22Rv1 (cell line): ENCODE results near the gene ZNF385B.

ENCODE experiments used
- H3K27ac ChIP-seq: fragments of 450-650 bp; 2 replicates; pipeline ENCODE4 v1.5.1; 2017
- ZFX ChIP-seq: fragments of 450-650 bp; IDR thresholded peaks from 2 replicates; pipeline ENCODE4 v1.6.1; 2017; ENCODE audit warnings: antibody characterized with exemption, borderline replicate concordance
- TF ChIP-seq, protein P1 (sequence below): fragments of 450-650 bp; IDR thresholded peaks from 2 replicates; pipeline ENCODE4 v1.5.1; 2017; ENCODE audit warnings: mild to moderate bottlenecking

The ZNF385B gene

DNA sequence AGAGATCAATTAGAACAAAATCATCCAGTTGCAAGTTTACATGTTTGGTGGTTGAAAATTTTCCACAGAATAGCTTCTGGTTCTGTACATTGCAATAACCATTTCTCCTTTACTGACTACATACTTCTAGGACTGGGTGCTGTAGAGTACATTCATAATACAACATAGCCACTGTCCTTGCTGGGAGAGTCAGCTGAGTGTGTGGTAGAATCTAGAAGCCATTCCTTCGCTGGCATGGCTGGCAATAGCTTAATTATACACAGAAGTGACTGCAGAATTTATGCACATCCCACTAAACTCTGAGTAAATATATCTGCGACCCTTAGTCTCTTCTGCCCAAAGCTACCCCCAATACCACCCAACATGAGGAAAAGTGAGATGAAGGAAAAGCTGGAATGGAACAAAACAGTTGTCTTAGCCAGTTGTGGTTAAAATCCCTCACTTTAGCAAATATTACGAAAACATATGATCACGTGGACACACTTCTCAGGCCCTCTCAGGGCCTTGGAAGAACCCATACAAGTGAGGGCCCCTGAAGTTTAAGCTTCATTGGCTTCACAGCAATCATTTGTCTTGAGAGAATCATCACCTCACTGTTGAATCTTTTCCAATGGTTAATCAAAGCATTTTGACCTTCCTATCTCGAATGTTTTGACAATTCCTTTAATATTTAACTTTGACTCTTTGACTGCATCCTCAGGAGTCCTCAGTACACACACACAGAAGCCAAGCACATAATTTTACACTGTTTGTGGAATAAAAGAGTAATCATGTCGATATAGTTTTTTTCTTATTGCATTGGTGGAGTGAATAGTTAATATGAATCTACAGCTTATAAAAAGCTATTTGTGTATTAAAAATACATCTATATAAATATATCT, 225.1 kb downstream of the ZNF385B start:
- peak overlapping the region; percentile 79 for H3K27ac ChIP-seq
- no peak for TF ChIP-seq ZFX
- TF ChIP-seq, protein P1, sequence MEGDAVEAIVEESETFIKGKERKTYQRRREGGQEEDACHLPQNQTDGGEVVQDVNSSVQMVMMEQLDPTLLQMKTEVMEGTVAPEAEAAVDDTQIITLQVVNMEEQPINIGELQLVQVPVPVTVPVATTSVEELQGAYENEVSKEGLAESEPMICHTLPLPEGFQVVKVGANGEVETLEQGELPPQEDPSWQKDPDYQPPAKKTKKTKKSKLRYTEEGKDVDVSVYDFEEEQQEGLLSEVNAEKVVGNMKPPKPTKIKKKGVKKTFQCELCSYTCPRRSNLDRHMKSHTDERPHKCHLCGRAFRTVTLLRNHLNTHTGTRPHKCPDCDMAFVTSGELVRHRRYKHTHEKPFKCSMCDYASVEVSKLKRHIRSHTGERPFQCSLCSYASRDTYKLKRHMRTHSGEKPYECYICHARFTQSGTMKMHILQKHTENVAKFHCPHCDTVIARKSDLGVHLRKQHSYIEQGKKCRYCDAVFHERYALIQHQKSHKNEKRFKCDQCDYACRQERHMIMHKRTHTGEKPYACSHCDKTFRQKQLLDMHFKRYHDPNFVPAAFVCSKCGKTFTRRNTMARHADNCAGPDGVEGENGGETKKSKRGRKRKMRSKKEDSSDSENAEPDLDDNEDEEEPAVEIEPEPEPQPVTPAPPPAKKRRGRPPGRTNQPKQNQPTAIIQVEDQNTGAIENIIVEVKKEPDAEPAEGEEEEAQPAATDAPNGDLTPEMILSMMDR, result no peak

DNA sequence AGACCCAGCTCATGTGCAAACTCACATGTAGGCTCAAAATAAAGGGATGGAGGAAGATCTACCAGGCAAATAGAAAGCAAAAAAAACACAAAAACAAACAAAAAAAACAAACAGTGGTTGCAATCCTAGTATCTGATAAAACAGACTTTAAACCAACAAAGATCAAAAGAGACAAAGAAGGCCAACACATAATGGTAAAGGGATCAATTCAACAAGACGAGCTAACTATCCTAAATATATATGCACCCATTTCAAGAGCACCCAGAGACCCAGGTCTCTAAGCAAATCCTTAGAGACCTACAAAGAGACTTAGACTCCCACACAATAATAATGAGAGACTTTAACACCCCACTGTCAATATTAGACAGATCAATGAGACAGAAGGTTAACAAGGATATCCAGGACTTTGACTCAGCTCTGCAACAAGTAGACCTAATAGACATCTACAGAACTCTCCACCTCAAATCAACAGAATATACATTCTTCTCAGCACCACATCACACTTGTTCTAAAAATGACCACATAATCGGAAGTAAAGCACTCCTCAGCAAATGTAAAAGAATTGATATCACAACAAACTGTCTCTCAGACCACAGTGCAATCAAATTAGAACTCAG, 229.5 kb downstream of the ZNF385B start:
- H3K27ac ChIP-seq, result peak overlapping the region; percentile 31

DNA sequence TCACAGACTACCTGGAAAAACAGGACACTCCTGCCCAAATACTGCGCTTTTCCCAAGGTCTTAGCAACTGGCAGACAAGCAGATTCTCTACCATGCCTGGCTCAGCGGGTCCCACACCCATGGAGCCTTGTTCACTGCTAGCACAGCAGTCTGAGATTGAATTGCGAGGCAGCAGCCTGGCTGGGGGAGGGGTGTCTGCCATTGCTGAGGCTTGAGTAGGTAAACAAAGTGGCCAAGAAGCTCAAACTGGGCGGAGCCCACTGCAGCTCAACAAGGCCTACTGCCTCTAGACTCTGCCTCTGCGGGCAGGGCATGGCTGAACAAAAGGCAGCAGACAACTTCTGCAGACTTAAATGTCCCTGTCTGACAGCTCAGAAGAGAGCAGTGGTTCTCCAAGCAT, 231.6 kb downstream of the ZNF385B start:
- peak overlapping the region; percentile 2; the same call in 1 of the 2 replicates for H3K27ac ChIP-seq

DNA sequence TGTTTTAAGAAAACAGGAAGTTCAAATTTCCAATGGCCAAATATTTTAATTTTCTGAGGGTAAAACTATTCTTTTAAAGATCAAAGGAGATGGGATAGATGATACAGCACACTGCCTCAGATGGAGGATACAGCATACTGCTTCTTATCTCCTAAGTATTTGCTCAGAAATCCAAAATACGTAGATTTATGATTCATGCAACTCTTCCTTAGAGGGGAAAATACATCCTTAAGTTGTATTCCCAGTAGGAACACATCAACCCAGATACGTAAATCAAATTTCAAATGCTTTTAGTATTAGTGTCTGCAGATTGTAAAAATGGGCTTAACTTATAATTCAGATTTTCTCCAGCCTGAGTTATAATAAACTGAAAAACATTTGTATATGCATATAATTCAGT, 235.2 kb downstream of the ZNF385B start:
- H3K27ac ChIP-seq, result no peak overlapping the region
- TF ChIP-seq ZFX, result no peak
- TF ChIP-seq, protein P1, result no peak

DNA sequence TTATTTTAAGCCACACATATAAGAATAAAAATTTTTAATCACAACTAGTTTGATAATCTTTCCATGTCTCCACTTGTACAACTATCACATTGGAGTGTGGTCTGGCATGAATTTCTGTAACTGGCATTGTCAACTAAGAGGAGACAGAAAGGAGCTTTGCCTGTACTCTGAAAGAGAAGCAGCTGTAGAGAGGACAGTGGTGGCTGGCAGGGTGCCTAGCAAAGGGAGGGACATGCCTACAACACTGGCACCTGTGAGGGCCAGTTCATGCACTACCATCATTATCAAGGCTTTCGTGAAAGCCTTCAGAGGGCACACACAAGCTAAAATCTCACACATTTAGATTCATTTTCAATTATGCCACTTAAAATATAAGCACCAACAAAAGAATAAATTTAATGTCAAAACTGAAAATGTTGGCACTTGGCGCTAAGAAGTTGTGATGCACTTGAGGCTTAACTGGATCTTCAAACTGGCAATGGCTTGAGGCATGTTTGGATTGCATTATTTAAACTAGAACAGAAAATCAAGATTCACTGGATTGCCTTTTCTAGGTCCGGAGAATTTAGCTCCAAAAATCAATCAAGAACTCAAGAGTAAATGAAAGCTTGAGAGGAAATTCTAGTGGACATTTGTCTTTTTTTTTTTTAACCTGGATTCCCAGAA, 238.6 kb downstream of the ZNF385B start:
- no peak for TF ChIP-seq ZFX
- TF ChIP-seq, protein P1, result no peak
- peak overlapping the region; percentile 82 for H3K27ac ChIP-seq

DNA sequence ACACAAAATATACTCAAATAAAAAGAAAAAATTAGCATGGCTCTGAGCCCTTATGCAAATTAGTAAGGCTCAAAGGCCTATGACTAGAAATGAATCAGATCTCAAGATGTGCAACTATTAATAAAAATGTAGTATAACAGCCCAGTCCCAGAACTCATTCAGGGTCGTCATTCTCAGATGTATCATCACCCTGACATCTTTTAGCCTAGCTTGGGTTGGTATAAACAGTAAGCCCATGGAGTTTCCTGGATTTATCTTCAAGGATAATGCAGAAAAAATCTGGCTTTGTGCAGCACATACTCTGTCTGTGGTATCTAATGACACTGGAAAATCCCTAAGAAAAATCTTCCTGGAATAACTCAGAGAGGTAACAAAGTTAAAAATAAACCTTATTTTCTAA, 239.3 kb downstream of the ZNF385B start:
- TF ChIP-seq, protein P1, result no peak
- no peak for TF ChIP-seq ZFX
- peak overlapping the region; percentile 82 for H3K27ac ChIP-seq

DNA sequence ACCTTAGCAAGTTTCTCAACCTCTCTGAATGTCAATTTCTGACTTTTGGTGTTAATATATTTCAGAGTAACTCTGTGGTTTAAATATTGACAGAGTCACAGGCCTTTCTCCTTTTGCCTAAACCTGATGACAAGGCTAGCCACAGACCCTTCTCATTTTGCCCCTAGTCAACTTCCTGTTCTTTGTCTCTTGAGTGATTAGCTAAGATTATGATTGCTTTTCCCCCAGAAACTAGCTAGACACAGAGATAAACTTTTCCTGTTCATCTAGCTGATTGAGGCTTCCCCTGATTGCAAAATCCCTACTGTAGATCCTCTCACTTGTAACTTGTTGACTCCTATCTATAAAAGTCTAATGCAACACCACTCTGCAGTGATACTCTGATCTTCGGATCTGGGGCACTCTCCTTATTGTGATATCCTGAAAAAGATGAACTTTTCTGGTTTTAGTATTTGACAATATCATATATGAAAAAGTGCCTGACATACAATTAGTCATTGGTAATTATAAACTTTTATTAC, 241.4 kb downstream of the ZNF385B start:
- peak overlapping the region; percentile 0; the same call in 1 of the 2 replicates for H3K27ac ChIP-seq
- TF ChIP-seq ZFX, result no peak
- TF ChIP-seq, protein P1, result no peak

DNA sequence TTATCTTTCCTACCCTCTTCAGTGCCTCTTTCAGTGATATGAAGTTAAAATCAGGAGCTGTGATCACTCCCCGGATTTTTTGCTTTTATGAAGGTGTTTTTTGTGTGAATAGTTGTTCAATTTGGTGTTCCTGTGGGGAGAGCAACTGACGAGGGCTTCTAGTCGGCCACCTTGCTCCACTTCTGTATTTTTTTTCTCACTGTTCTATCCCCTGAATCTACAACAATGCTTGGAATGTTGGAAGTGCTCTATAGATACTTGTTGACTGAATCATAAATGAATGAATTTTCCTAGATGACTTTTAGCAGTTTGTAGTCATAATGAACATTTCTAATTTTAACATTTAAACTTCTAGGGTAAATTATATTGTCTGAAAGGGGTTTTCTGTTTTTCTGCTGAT, 247.3 kb downstream of the ZNF385B start:
- TF ChIP-seq ZFX, result no peak
- TF ChIP-seq, protein P1, result no peak
- H3K27ac ChIP-seq, result no peak overlapping the region
